ENCODE data around the gene FAM240A.

- TF ChIP-seq CTCF (IDR thresholded peaks at IDR 0.05; ENCODE audit: low read depth, low read length, poor library complexity, severe bottlenecking) (no peak), EZH2phosphoT487 (IDR thresholded peaks at IDR 0.05; ENCODE audit: borderline replicate concordance, low read length) (no peak)
Measured at GRCh38 chr3:46648096-46648495, 35.8 kb downstream of the FAM240A start.

Data from DOHH2 (cell line).